ENCODE results near the gene ECT2.
"Not testable (repeated sequence)": the region's sequence is repeated elsewhere in the genome, so short reads cannot be mapped to it uniquely, and the experiment has no call there.

ECT2 gene

DNA sequence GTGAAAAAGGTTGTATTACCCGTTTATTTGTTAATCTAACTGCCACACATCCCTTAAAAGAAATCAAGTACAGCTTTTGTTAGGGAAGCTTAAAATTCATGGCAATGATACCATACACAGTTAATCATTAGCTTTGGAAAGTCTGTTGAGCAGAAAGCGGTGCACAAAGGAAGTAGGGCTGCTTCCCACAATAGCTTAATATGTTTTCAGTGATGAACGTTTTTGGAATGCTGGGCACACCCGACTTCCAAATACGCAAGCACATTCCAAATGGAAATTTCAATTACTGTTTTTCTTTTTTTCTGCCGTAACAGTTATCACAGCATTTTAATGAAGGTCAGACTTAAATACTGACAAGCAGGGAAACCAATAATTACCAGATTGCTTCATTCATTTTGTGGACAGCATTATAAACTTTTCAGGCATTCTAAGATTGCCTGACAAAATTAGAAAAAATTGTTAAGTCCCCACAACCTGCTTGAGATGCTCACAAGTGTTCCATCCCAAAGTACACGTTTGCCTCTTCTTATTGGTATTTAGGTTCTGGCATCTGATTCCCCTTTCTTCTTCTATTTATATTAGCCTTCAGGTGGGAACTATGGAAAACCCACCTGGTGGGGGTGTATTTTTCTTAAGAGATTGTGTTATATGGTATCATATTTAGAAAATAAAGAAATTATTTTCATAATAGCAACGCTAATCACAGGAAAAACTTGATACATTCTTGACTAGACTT lies 1.1 kb upstream of the ECT2 start:
- no peak for DNase-seq

- no peak for DNase-seq
Observed at GRCh38 chr3:172750069-172750367, 508 bp upstream of the ECT2 start.

- peak; percentile 21 for DNase-seq
Observed at GRCh38 chr3:172751175-172751704, 714 bp downstream of the ECT2 start.

DNA sequence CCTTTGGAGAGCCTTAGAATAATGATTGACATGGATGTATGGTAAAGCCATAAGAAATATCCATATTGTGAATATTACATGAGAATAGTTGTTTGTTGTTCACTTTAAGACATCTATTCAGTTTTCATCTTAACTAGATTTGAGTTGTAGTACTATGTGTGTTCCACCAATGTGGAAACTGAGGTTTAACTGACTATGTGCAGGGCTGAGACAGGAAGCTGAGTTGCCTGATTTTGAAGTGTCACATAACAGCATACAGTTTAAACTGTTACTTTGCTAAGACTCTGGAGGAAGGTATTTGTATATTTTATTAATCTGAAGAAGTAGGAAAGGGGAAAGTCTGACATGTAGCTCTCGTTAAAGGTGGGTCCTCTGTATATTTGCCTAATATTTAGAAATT lies 2.1 kb downstream of the ECT2 start:
- no peak for DNase-seq

- no peak for DNase-seq
Observed at GRCh38 chr3:172753125-172753524, 2.6 kb downstream of the ECT2 start.

DNA sequence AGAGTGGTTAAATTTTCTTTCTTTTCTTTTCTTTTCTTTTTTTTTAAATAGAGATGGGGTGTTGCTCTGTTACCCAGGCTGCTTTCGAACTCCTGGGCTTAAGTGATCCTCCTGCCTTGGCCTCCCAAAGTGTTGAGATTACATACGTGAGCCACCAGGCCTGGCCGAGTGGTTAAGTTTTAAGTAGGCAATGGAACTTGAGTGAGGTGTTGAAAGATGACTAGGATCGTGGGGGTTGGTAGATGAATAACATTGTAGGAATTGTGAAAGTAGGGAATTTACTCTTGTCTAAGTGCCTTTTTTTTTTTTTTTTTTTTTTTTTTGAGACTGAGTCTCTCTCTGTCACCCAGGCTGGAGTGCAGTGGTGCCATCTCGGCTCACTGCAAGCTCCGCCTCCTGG lies 9.9 kb downstream of the ECT2 start:
- DNase-seq, result not testable (repeated sequence)

DNA sequence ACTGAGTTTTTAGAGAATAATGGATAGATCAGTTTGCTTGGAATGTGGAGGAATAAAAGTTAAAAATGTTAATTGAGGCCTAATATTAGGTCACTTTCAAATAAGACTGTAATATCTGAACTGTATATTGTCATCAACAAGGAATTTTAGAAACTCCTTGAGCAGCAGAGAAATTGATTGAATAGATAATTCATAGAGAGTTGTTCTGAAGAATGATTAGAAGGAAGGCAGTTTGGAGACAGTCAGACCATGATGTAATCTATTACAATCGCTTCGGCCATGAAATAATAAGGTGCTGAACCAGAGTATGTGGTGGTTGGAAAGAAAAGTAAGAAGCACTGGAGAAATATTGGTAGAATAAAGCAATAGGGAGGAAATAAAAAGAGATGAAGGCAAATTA lies 15.7 kb downstream of the ECT2 start:
- no peak for DNase-seq

DNA sequence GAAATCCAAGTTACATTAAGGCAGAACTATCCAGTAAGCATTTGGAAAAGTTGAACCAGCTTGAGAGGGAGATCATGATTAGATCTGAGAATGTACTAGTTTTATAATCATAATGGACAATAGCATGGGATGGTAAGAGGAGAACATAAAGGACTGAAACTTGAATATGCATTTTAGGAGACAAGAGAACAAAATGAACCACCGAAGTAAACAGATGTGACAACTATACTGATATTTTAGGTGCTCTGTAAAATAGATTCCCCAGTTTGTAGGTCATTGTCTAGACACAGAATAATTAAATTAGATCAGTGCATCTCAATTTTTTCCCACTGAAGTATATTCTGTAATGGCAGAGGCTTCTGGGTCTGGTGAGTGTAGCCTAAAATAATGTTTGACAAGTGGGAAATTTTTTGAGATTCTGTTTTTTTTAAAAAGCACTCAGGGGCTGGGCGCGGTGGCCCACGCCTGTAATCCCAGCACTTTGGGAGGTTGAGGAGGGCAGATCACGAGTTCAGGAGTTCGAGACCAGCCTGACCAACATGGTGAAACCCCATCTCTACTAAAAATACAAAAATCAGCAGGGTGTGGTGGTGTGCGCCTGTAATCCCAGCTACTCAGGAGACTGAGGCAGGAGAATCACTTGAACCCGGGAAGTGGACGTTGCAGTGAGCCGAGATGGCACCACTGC lies 16.3 kb downstream of the ECT2 start:
- no peak for DNase-seq

DNA sequence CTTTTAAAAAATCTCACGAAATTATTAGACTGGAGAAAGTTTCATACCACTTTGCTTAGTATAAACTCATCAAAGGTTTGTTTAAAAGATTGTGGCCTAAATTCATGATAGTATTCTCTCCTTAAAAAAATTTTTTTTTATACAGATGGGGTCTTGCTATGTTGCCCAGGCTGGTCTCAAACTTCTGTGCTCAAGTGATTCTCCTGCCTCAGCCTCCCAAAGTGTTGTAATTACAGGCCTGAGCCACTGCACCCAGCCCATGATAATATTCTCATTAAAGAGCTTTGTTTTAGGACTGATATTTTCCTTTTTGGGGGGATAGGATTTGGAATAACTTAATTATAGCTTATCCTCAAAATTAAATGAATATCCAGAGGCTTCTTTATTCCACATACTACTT lies 19.9 kb downstream of the ECT2 start:
- no peak for DNase-seq

DNA sequence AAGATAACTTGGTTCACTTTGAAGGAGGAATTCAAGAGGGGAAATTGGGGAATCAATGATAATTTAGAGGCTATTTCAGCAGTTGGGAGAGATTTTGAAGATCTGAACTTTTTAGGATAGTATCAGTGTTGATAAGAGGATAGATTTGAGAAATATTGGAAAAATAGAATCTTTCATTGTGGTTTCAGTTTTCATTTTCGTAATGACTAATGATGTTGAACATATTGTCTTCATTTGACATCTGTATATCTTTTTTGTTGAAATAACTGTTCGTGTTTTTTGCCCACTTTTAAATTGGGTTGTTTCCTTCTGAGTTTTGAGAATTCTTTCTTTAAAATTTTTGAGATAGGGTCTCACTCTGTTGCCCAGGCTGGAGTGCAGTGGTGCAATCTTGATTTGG lies 21.1 kb downstream of the ECT2 start:
- DNase-seq, result no peak

GRCh38 chr3:172776049-172776717 lies 25.7 kb downstream of the ECT2 start:
- no peak for DNase-seq

GRCh38 chr3:172777901-172778300 lies 27.4 kb downstream of the ECT2 start:
- no peak for DNase-seq

DNA sequence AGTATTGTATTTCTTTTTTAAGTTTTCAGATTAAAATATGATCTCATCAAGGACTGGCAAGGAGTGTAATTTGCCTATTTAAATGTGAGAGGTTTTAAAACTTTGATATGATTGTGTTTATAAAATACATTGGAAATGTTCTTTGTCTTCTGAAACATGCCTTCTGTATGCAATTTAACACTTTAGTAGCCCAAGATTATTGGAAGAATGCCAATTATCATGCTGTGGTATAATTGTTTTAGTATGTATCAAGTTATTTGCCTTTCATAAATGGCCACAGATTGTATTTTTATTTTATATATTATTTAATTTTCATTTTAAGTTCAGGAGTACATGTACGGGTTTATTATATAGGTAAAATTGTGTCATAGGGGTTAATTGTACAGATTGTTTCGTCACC lies 31.7 kb downstream of the ECT2 start:
- no peak for DNase-seq

DNA sequence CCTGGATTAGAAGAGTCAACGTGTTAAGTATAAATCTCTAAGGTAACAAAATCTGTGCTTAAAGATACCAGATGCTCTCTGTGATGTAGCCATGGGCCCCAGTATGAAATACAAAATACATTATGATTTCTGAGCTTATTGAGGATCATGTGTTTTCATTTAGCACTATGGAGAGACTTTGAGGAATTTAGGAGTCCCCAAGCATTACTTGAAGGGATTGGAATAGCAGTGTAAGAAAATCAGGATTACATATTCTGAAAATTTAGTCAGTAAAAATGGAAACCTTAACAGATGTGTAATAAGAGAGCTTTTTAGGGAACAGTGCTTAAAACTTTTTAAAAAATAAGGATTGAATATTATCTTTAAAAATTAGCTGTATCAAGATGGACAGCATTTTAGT lies 35.5 kb downstream of the ECT2 start:
- DNase-seq, result no peak

DNA sequence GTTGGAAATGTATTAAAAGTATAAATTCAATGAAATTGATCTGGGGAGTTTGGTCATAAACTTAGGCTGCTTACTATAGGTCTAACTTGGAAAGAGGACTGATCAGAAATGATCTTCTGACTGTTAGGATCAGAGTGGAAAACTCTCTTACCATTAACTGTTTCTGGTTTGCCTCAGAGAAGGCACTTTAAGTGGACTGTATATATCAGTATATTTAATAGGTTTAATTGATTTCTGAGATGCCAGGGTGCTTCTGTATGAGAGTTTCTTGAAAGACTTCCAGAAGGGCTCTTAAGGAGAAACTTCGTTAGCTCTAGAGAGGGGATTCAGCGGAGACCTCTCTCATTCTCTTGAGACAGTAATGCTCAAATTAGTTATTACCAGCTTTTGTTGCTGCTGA lies 36.5 kb downstream of the ECT2 start:
- no peak for DNase-seq

DNA sequence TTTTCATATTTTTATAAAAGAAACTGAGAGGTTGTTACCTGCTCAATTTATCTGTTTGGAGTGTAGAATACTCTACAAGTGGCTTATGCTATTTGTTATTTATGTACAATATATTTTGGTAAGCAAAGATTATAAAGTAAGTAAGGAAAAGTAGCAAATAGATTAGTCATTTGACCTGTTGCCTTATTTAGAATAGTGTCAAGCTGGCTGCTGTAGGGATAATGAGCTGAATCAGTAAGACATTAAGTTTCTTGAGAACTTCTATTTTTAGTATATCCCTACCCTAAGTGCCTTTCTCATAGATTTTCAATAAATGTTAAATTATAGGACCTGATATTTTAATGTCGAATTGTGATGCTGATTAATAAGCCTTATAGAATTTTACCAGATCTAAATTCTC lies 37.2 kb downstream of the ECT2 start:
- DNase-seq, result no peak

DNA sequence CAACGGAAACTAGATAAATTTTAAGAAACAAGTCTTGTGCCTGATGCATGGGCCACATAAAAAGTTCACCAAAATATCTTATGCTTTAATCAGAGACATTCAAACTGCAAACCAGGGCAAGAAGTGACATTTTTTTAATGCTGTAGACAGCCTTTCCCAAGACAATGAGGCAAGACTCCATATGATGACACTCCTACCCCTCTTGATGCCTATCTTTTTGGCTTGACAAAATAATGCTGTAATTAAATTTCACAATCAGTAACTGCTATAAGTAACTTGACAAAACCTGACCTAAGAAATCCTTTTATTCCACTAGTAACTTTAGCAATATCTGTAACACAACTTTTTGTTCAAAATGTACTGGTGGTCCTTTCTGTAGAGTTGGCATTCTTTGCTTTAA lies 48.7 kb downstream of the ECT2 start:
- no peak for DNase-seq

- no peak for DNase-seq
Observed at GRCh38 chr3:172800156-172800555, 49.6 kb downstream of the ECT2 start.

DNA sequence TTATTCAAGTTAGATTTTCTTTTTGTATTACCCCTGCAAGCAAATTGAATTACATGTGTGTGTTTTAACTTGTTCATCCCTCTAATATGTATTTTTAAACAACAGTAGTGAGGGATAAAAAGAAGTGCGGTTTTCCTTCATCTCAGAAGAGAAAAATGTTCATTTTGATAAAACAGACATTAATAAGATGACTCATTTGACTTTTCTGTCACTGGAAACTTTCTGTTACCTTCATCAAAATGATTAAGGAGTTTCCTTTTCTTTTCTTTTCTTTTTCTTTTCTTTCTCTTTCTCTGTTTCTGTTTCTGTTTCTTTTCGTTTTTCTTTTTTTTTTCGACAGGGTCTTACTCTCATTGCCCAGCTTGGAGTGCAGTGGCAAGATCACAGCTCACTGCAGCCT lies 53.0 kb downstream of the ECT2 start:
- no peak for DNase-seq

DNA sequence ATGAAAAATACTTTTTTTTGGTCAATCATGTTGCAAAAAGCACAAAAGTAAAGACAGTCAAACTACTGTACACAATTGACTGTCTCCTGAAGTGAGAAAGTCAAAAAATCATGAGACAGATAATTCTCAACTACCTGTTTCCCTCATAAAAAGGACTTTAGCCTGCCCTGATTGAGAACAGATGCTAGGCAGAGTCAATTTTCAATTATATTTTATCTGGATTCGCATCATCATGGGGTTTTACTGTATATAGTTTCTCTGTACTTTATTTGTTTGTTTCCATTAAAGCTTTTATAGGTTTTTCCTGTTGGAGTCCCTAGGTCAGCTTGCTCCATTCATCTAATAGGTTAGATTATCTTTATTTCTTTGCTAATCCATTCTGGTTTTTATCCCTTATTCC lies 53.8 kb downstream of the ECT2 start:
- DNase-seq, result no peak

DNA sequence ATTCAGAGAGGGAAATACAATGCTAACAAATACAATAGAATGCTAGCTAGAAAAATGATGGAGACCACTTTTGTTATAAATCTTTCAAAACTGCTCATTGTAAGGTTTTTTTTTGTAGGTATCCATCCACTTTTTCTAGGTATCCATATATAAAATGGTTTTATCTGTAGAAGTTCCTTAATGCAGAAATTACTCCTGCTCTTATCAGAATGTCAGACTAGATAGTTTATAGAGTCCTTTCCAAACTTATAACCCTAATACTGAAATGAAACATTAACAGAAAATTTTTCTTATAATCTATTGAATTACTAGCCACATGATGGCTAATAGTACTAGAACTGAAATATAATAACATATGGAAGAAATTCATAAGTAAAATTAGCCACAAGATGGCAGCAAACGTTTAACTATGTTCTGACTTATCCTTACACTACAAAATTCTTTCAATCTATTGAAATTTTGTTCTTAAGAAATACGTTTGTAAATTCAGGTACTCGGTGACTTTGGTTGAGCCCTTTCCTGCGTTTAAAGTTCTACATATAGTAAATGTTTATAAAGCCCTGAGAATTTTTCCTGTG lies 58.5 kb downstream of the ECT2 start:
- DNase-seq, result peak; percentile 60

DNA sequence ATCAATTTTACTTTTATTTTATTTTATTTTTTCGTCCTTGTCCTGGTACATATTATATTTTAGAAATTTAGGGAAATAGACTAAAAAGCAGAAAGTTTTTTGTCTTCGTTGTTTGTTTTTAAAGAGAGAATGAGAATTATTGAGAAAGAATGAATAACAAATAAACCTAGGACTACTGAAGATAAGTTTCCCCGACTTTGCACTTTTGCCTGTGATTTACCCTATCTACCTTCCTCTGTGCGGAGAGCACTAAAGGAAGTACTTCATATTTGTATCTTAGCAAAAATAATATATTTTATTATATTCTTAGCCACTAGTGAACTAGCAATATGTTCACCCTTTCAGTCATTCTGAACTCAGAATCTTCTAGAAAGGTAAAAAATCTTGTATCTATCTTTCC lies 60.6 kb downstream of the ECT2 start:
- DNase-seq, result no peak

- no peak for DNase-seq
Observed at GRCh38 chr3:172813462-172813861, 62.9 kb downstream of the ECT2 start.

DNA sequence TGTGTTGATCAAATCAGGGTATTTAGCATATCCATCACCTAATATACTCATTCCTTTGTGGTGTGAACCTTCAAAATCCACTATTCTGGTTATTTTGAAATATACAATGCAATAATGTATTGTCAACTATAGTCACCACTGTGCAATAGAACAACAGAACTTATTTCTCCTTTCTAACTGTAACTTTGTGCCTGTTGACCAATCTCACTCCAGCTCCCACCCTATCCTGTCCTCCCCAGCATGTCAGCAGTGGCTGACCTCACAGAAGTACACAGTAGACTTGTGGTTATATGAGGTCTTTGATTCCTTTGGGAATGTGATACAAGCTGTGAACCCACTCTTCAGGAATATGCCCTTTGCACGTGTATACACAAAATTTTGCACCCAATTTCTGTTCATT lies 64.2 kb downstream of the ECT2 start:
- no peak for DNase-seq

Data from NCI-H1694 treated with DMSO at 0.1 percent for 48 hours (cell line).